Large intestine (tissue), 3 donors: ENCODE results near the gene UBXN4. TPM values are rescaled to one million over a fixed set of nuclear protein-coding genes. Genes with fewer than 3 reads are reported as not detected.

Experiments used
- DNase-seq, 2 donors: peaks; one replicate each; pipeline versions ENCODE4 v3.0.0 to v3.0.0-alpha.2; 2013
- H3K27ac ChIP-seq: one replicate; pipeline ENCODE4 v1.5.1; 2013; ENCODE audit warnings: low read length
- H3K27me3 ChIP-seq: 2 replicates; pipeline ENCODE4 v1.6.1; 2013; ENCODE audit warnings: low read length; ENCODE audit not compliant: control insufficient read depth, insufficient read depth
- H3K36me3 ChIP-seq: 2 replicates; pipeline ENCODE4 v1.6.1; 2013; ENCODE audit warnings: low read length; ENCODE audit not compliant: control insufficient read depth, insufficient read depth
- H3K4me1 ChIP-seq: one replicate; pipeline ENCODE4 v1.6.1; 2013; ENCODE audit warnings: low read length; ENCODE audit not compliant: control insufficient read depth, insufficient read depth
- H3K4me3 ChIP-seq: one replicate; pipeline ENCODE4 v1.5.1; 2013; ENCODE audit warnings: low read length
- H3K9me3 ChIP-seq: one replicate; pipeline ENCODE4 v1.6.1; 2013; ENCODE audit warnings: mild to moderate bottlenecking, low read depth, low read length, moderate library complexity; ENCODE audit not compliant: control insufficient read depth
- WGBS: methylation state at CpG from one replicate; pipeline ENCODE4 v1.1.5; 2013; ENCODE audit warnings: low lambda C conversion rate; ENCODE audit not compliant: insufficient coverage; 5-methylcytosine and 5-hydroxymethylcytosine counted together
- polyA plus RNA-seq: library from polyadenylated mRNA; unstranded; fragments of 120-200 nt; gene quantifications from one replicate; pipeline ENCODE4 v1.2.1, GENCODE V29; 2013

UBXN4 gene
- polyA plus RNA-seq, 1 donor, result 129 TPM

DNA sequence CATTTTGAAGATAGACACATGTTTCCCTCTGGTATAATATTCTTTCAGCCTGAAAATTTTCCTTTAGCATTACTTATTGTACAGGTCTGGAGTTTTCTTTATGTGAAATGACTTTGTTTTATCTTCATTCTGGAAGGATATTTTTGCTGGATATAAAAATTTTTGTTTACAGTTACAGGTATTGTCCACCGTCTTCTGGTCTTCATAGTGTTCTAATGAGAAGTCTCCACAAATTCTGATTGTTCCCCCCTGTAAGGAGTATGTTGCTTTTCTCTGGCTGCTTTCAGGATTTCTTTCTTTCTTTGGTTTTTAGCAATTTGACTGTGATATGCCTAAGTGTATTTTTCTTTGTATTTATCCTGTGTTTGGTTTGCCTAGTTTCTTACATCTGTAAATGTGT is 15.0 kb downstream of the UBXN4 start:
- Histone ChIP-seq H3K9me3 (no peaks in the 10 kb centered on the region), H3K27me3 (no peaks in the 10 kb centered on the region), H3K4me1 (no peaks in the 10 kb centered on the region), H3K27ac (no peak overlapping the region), H3K36me3 (peaks cover 67% of the 10 kb centered on the region), H3K4me3 (no peak overlapping the region)
- 100% methylated on average over 1 of the region's 1 CpG for WGBS
- no peak for DNase-seq

DNA sequence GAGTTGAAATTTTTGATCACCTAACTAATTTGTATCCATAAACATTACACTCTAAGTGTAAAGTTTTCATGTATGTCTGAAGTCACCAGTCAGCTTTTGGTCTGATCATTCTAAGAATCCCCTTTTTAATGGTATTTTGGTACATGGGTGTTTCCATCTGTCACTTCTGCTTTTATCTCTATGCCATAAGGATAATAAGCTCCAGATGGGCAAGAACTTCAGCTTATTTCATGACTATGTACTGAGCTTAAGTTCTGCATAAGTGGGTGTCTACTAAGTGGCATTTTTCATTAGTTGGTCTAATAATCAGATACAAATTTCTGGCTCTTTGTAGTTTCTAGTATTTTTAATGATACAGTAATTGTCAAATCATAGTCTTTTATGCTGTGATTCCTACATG is 20.4 kb downstream of the UBXN4 start:
- no peaks in the 10 kb centered on the region for H3K27me3 ChIP-seq
- H3K9me3 ChIP-seq, result no peaks in the 10 kb centered on the region
- H3K4me3 ChIP-seq, result no peak overlapping the region
- H3K4me1 ChIP-seq, result no peaks in the 10 kb centered on the region
- H3K36me3 ChIP-seq, result peaks cover 77% of the 10 kb centered on the region
- no peak for DNase-seq
- no peak overlapping the region for H3K27ac ChIP-seq

DNA sequence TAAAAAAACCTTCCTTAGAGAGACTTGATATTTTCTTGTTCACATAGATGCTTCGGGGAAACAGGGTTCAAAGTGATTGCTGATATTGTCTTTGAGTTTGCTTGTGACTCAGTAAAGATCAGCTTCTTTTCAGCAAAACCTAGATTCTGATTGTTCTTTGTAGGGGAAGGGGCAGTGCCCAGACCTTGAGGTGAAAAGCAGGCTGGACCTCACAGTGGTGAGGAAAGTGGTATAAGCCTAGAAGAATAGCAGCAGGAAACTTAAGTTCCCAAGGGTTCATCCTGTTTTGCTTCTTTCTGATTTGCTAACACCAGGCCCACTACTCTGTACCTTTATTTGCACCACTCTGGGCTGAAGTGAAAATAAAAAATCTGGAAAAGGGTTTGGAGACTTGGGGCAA is 20.9 kb downstream of the UBXN4 start:
- peaks cover 77% of the 10 kb centered on the region for H3K36me3 ChIP-seq
- no peak for DNase-seq
- 100% methylated on average over 1 of the region's 1 CpG for WGBS
- H3K4me3 ChIP-seq, result no peak overlapping the region
- no peaks in the 10 kb centered on the region for H3K27me3 ChIP-seq
- H3K27ac ChIP-seq, result no peak overlapping the region
- no peaks in the 10 kb centered on the region for H3K4me1 ChIP-seq
- H3K9me3 ChIP-seq, result no peaks in the 10 kb centered on the region

DNA sequence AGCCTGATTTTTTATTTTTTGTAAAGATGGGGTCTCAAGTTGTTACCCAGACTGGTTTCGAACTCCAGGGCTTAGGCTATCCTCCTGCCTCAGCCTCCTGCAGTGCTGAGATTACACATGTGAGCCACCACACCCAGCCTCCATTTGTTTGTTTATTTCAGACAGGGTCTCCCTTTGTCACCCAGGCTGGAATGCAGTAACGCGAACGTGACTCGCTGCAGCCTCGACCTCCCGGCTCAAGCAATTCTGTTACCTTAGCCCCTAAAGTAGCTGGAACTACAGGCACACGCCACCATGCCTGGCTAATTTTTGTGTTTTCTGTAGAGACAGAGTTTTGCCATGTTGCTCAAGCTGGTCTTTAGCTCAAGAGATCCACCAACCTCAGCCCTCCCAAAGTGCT is 27.2 kb downstream of the UBXN4 start:
- Histone ChIP-seq H3K4me3 (no peak overlapping the region), H3K9me3 (no peaks in the 10 kb centered on the region), H3K36me3 (peaks cover 82% of the 10 kb centered on the region), H3K4me1 (no peaks in the 10 kb centered on the region), H3K27ac (no peak overlapping the region), H3K27me3 (no peaks in the 10 kb centered on the region)
- no peak for DNase-seq
- WGBS, result 100% methylated on average over 1 of the region's 8 CpGs

DNA sequence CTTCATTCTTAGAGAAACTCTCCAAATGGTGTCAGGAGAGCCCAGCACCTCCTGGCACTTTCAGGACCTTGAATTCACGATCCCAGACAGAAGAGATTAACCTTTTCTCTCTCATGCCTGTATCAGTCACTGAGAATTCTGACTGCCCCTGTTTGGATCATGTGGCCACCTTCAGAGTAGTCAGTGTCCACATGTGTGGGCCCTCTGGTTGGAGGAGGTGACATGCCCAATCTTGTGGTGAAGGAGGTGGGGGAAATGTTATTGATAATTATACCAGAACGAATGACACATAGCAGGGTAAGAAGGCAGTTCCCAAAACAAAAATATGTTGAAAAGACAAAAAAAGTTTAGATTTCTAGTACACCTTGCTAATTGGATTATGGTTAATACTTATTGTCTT is 31.7 kb downstream of the UBXN4 start:
- peaks cover 78% of the 10 kb centered on the region for H3K36me3 ChIP-seq
- 100% methylated on average over 1 of the region's 2 CpGs for WGBS

DNA sequence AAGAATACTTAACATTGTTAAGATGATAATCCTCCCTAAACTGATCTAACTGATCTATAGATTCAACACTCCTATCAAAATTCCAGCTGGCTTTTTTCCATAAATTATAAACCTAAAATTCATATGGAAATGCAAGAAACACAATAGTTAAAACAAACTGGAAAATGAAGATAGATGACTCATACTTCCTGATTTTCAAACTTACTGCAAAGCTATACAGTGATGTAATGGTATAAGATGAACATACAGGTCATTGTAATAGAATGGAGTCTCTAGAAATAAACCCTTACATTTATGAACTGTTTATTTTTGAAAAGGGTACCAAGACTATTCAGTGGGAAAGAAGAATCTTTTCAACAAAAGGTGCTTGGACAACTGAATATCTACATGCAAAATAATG is 32.3 kb downstream of the UBXN4 start:
- H3K9me3 ChIP-seq, result no peaks in the 10 kb centered on the region
- H3K36me3 ChIP-seq, result peaks cover 77% of the 10 kb centered on the region
- no peaks in the 10 kb centered on the region for H3K27me3 ChIP-seq
- no peak for DNase-seq
- H3K27ac ChIP-seq, result no peak overlapping the region
- H3K4me1 ChIP-seq, result no peaks in the 10 kb centered on the region
- H3K4me3 ChIP-seq, result no peak overlapping the region

More for the DNA sequence above, 31.7 kb downstream of the UBXN4 start:
- Histone ChIP-seq H3K9me3 (no peaks in the 10 kb centered on the region), H3K27ac (no peak overlapping the region), H3K27me3 (no peaks in the 10 kb centered on the region), H3K4me3 (no peak overlapping the region), H3K4me1 (no peaks in the 10 kb centered on the region)
- DNase-seq, result no peak

DNA sequence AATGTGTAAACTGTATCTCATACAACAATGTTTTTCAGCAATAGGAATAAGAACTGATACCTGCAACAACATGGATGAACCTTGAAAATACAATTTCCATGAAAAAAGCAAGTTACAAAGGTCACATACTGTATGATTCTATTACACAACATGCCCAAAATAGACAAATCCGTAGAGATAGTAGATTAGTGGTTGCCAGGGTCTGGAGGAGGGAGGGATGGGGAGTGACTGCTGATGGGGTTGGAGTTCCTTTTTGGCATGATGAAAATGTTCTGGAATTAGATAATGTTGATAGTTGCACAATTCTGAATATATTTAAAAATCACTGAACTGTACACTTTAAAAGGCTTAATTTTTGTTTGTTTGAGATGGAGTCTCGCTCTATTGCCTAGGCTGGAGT is 33.8 kb downstream of the UBXN4 start:
- Histone ChIP-seq H3K27me3 (no peaks in the 10 kb centered on the region), H3K27ac (no peak overlapping the region), H3K4me3 (no peak overlapping the region), H3K4me1 (no peaks in the 10 kb centered on the region), H3K9me3 (no peaks in the 10 kb centered on the region), H3K36me3 (peaks cover 73% of the 10 kb centered on the region)
- no peak for DNase-seq
- 100% methylated on average over 1 of the region's 2 CpGs for WGBS

DNA sequence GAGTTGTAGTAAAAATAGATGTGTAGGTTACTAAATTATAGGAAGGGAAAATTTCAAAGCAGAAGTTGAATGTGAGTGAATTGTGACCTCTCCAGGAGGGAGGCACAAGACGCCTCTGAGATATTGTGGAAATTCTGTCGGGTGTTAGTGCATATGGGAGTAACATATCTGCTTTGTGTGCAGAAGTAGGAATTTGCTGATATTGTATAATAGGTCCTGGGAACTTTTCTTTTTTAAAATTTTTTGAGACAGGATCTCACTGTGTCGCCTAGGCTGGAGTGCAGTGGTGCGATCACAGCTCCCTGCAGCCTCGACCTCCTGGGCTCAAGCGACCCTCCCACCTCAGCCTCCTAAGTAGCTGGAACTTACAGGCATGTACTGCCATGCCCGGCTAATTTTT is 34.7 kb downstream of the UBXN4 start:
- H3K36me3 ChIP-seq, result peaks cover 73% of the 10 kb centered on the region

DNA sequence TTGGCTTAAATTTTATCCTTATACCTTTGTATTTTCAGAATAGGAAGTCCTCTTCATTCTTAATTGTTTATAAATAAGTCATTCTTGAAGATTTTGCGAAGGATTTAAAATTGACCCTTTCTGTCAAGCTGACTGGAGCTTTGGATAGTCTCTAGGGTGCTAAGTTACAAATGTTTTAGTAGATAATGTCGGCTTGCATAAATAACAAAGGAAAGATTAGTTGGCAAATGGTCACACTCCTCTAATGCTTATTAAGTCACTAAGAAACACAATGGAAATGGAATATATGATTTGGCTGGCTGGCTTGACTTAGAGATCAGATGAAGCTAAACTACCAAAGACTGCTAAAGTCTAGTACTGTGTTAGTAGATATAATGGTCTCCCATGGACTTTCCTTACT is 40.6 kb downstream of the UBXN4 start:
- no peak for DNase-seq
- Histone ChIP-seq H3K4me3 (no peak overlapping the region), H3K27me3 (no peaks in the 10 kb centered on the region), H3K4me1 (no peaks in the 10 kb centered on the region), H3K36me3 (peaks cover 76% of the 10 kb centered on the region), H3K27ac (no peak overlapping the region), H3K9me3 (no peaks in the 10 kb centered on the region)
- 93% methylated on average over 2 of the region's 2 CpGs for WGBS

More for the DNA sequence above, 34.7 kb downstream of the UBXN4 start:
- H3K9me3 ChIP-seq, result no peaks in the 10 kb centered on the region
- no peaks in the 10 kb centered on the region for H3K4me1 ChIP-seq
- no peak overlapping the region for H3K27ac ChIP-seq
- H3K4me3 ChIP-seq, result no peak overlapping the region
- H3K27me3 ChIP-seq, result no peaks in the 10 kb centered on the region
- DNase-seq, result no peak
- WGBS, result no CpG with 5 or more reads among the region's 7 CpGs

DNA sequence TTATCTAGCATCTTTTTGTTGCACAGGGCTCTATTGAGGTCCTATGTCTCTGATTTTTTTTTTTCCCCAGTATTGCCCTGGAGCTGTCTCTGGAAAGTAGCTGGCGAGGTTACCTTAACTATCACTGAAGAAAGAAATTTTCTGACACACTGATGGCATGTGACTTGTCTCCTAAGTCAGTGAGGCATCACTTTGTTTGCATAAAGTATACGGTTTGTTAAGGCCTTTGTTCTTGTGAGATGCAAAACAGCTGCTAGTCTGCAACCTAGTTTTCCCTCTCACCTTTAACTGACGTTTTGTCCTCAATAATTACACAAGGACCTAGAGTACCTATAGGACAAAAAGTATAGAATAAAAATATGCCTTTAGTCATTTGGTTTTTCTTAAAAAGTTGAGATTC is 41.8 kb downstream of the UBXN4 start:
- H3K4me1 ChIP-seq, result no peaks in the 10 kb centered on the region
- no CpG with 5 or more reads among the region's 3 CpGs for WGBS
- H3K27me3 ChIP-seq, result no peaks in the 10 kb centered on the region
- no peaks in the 10 kb centered on the region for H3K9me3 ChIP-seq
- no peak overlapping the region for H3K27ac ChIP-seq
- peaks cover 80% of the 10 kb centered on the region for H3K36me3 ChIP-seq
- no peak overlapping the region for H3K4me3 ChIP-seq
- no peak for DNase-seq

DNA sequence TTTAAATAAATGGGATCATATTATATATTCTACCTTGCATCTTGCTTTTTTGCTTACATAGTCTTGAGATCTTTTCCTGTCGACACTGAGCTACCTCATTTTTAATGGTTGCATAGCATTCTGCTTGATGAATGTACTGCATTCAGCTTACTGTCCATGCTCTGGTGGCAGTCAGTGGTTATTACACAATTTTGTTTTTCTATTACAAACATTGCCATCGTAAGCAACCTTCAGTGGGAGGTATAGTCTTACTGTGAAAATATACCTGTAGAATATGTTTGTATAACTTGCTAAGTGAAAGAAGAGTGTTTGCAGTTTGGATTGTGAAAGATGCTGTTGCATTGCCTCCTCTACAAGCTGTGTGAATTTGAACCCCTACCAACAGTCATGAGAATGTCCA is 43.4 kb downstream of the UBXN4 start:
- no peaks in the 10 kb centered on the region for H3K27me3 ChIP-seq
- H3K4me1 ChIP-seq, result no peaks in the 10 kb centered on the region
- no peak overlapping the region for H3K27ac ChIP-seq
- WGBS, result no CpG with 5 or more reads among the region's 2 CpGs
- no peak overlapping the region for H3K4me3 ChIP-seq
- no peak for DNase-seq
- peaks cover 85% of the 10 kb centered on the region for H3K36me3 ChIP-seq
- H3K9me3 ChIP-seq, result no peaks in the 10 kb centered on the region
